ENCODE data around the gene ADISSP.

The ADISSP gene

GRCh38 chr20:3735768-3736167 is 31.8 kb downstream of the ADISSP start:
- no peak for DNase-seq

- no peak for DNase-seq
Observed at GRCh38 chr20:3734111-3734843, 33.3 kb downstream of the ADISSP start.

GRCh38 chr20:3733119-3733995 is 34.2 kb downstream of the ADISSP start:
- no peak for DNase-seq

- peak; percentile 78 for DNase-seq
Observed at GRCh38 chr20:3732327-3733118, 35.0 kb downstream of the ADISSP start, which contains the start of gene HSPA12B. Gene HSPA12B, plus strand, starts transcription at chr20:3732685. Its CDS starts 5,990 bp downstream, at chr20:3738675.

GRCh38 chr20:3731944-3732326 is 35.6 kb downstream of the ADISSP start:
- DNase-seq: no peak

GRCh38 chr20:3730803-3731672 is 36.5 kb downstream of the ADISSP start:
- DNase-seq: no peak

GRCh38 chr20:3729811-3730540 is 37.6 kb downstream of the ADISSP start:
- DNase-seq: no peak

GRCh38 chr20:3729378-3729777 is 38.2 kb downstream of the ADISSP start:
- no peak for DNase-seq

GRCh38 chr20:3728876-3729275 is 38.7 kb downstream of the ADISSP start:
- no peak for DNase-seq

- DNase-seq: no peak
Observed at GRCh38 chr20:3728354-3728753, 39.2 kb downstream of the ADISSP start.

GRCh38 chr20:3727401-3728021 is 40.0 kb downstream of the ADISSP start:
- DNase-seq: peak; percentile 54

GRCh38 chr20:3724356-3724755 is 43.2 kb downstream of the ADISSP start:
- no peak for DNase-seq

GRCh38 chr20:3723284-3723683 is 44.3 kb downstream of the ADISSP start:
- DNase-seq: no peak

- no peak for DNase-seq
Observed at GRCh38 chr20:3721912-3722311, 45.6 kb downstream of the ADISSP start.

GRCh38 chr20:3720626-3721025 is 46.9 kb downstream of the ADISSP start:
- DNase-seq: no peak

GRCh38 chr20:3720068-3720467 is 47.5 kb downstream of the ADISSP start:
- DNase-seq: no peak

- DNase-seq: no peak
Observed at GRCh38 chr20:3719046-3719445, 48.5 kb downstream of the ADISSP start.

- DNase-seq: no peak
Observed at GRCh38 chr20:3716195-3716834, 51.2 kb downstream of the ADISSP start.

GRCh38 chr20:3714092-3714491 is 53.5 kb downstream of the ADISSP start:
- no peak for DNase-seq

GRCh38 chr20:3712279-3712873 is 55.2 kb downstream of the ADISSP start, which contains the start of gene SIGLEC1:
Gene SIGLEC1, minus strand, starts transcription at chr20:3712600. Its CDS starts 5,472 bp downstream, at chr20:3707128.
- DNase-seq: no peak

All from right hindlimb (tissue), 1 donor.